Liver (tissue), 9 donors: ENCODE results near the gene TSPAN5. TPM values are rescaled to one million over a fixed set of nuclear protein-coding genes. Genes with fewer than 3 reads are reported as not detected.
A peak's percentile ranks its signal among the peaks of the same experiment; 100 is the strongest.

Experiments
- DNase-seq: peaks from one replicate; pipeline ENCODE4 v3.0.0-alpha.2; 2017; ENCODE audit warnings: low spot score
- H3K27ac ChIP-seq, 2 donors: one replicate each; pipeline ENCODE4 v1.7.0; 2013; ENCODE audit warnings: inconsistent platforms in 2 of 2, low read length in 2 of 2, control low read depth in 1 of 2, low read depth in 1 of 2, mild to moderate bottlenecking in 1 of 2
- H3K27me3 ChIP-seq, 4 donors: one replicate each; pipeline versions ENCODE4 v1.6.1 to v1.7.0; 2013; ENCODE audit warnings: low read length in 3 of 4, inconsistent platforms in 1 of 4, mild to moderate bottlenecking in 1 of 4, moderate library complexity in 1 of 4; ENCODE audit not compliant: control insufficient read depth in 4 of 4, insufficient read depth in 4 of 4
- H3K36me3 ChIP-seq, 4 donors: one replicate each; pipeline versions ENCODE4 v1.6.1 to v1.7.0; 2013; ENCODE audit warnings: low read length in 3 of 4, mild to moderate bottlenecking in 3 of 4, low read depth in 1 of 4, moderate library complexity in 1 of 4; ENCODE audit not compliant: control insufficient read depth in 4 of 4, insufficient read depth in 3 of 4
- H3K4me1 ChIP-seq, 4 donors: one replicate each; pipeline versions ENCODE4 v1.6.1 to v1.7.0; 2013; ENCODE audit warnings: low read length in 3 of 4, mild to moderate bottlenecking in 3 of 4, moderate library complexity in 1 of 4; ENCODE audit not compliant: control insufficient read depth in 4 of 4, insufficient read depth in 4 of 4
- H3K4me3 ChIP-seq, 3 donors: one replicate each; pipeline versions ENCODE4 v1.6.1 to v1.7.0; 2013; ENCODE audit warnings: low read length in 3 of 3, control low read depth in 1 of 3, low read depth in 1 of 3, mild to moderate bottlenecking in 1 of 3
- H3K9ac ChIP-seq, 2 donors: one replicate each; pipeline ENCODE4 v1.7.0; 2013; ENCODE audit warnings: low read length in 2 of 2, mild to moderate bottlenecking in 2 of 2, moderate library complexity in 2 of 2, control low read depth in 1 of 2, low read depth in 1 of 2
- H3K9me3 ChIP-seq, 4 donors: one replicate each; pipeline versions ENCODE4 v1.6.1 to v1.7.0; 2013; ENCODE audit warnings: low read length in 3 of 4; ENCODE audit not compliant: control insufficient read depth in 4 of 4
- CTCF ChIP-seq: fragments of 150-350 bp; IDR thresholded peaks from 2 replicates; pipeline ENCODE4 v1.5.1; 2017; ENCODE audit warnings: improper control_type of control experiment, low read depth, low read length; ENCODE audit not compliant: missing input control
- EGR1 ChIP-seq, 2 donors: IDR thresholded peaks; 2 replicates each; pipeline ENCODE4 v1.6.1; 2016 to 2018; ENCODE audit warnings: antibody characterized with exemption in 2 of 2, low read depth in 2 of 2
- FOXA1 ChIP-seq: IDR thresholded peaks from 2 replicates; pipeline ENCODE4 v1.6.1; 2016; ENCODE audit warnings: antibody characterized with exemption
- FOXA2 ChIP-seq: IDR thresholded peaks from 2 replicates; pipeline ENCODE4 v1.6.1; 2016; ENCODE audit warnings: antibody characterized with exemption
- GABPA ChIP-seq, 2 donors: IDR thresholded peaks in 1 of 2; conservative IDR thresholded peaks in 1 of 2; 2 replicates each; pipeline ENCODE4 v1.6.1; 2016; ENCODE audit warnings: antibody characterized with exemption in 2 of 2, mild to moderate bottlenecking in 1 of 2, moderate library complexity in 1 of 2
- HNF4A ChIP-seq, 2 donors: conservative IDR thresholded peaks; 2 replicates each; pipeline ENCODE4 v1.6.1; 2016; ENCODE audit warnings: antibody characterized with exemption in 2 of 2, mild to moderate bottlenecking in 2 of 2
- HNF4G ChIP-seq: IDR thresholded peaks from 2 replicates; pipeline ENCODE4 v1.6.1; 2016; ENCODE audit warnings: antibody characterized with exemption
- JUND ChIP-seq, 2 donors: IDR thresholded peaks; 2 replicates each; pipeline ENCODE4 v1.6.1; 2016; ENCODE audit warnings: antibody characterized with exemption in 2 of 2
- NR2F2 ChIP-seq: IDR thresholded peaks from 2 replicates; pipeline ENCODE4 v1.6.1; 2016; ENCODE audit warnings: antibody characterized with exemption
- RXRA ChIP-seq, 2 donors: IDR thresholded peaks; 2 replicates each; pipeline ENCODE4 v1.6.1; 2017 to 2018; ENCODE audit warnings: antibody characterized with exemption in 2 of 2, mild to moderate bottlenecking in 1 of 2
- TAF1 ChIP-seq: conservative IDR thresholded peaks from 2 replicates; pipeline ENCODE4 v1.6.1; 2016; ENCODE audit warnings: antibody characterized with exemption, mild to moderate bottlenecking
- ZBTB33 ChIP-seq: IDR thresholded peaks from 2 replicates; pipeline ENCODE4 v1.6.1; 2016; ENCODE audit warnings: antibody characterized with exemption
- WGBS: extraction: QIAGEN DNeasy Blood & Tissue Kit; methylation state at CpG from one replicate; pipeline ENCODE4 v1.1.7; 2013; 5-methylcytosine and 5-hydroxymethylcytosine counted together
- polyA plus RNA-seq, 2 donors: library from polyadenylated mRNA; stranded (reverse) in 1 of 2; unstranded in 1 of 2; fragments of 200-250 nt in 1 of 2; fragments of >200 nt in 1 of 2; fragmentation: Nextera tagmentation in 1 of 2; extraction: Ambion mirVana in 1 of 2; gene quantifications; one replicate each; pipeline versions ENCODE4 v1.2.1 to v1.2.3, GENCODE V29; 2013 to 2015
- total RNA-seq, 2 donors: library from RNA; depleted of rRNA; stranded (reverse); fragments of >200 nt; gene quantifications; one replicate each; pipeline ENCODE4 v1.2.3, GENCODE V29; 2014
- TF ChIP-seq, protein P1 (sequence below): IDR thresholded peaks from 2 replicates; pipeline ENCODE4 v1.6.1; 2016; ENCODE audit warnings: antibody characterized with exemption, mild to moderate bottlenecking
- TF ChIP-seq, protein P2 (sequence below): IDR thresholded peaks from 2 replicates; pipeline ENCODE4 v1.6.1; 2016; ENCODE audit warnings: antibody characterized with exemption
- donor health status: healthy.
- donor health status: healthy.
- donor health status: healthy.
- donor health status: healthy.
- donor health status: healthy.

The TSPAN5 gene
- total and polyA plus RNA-seq, 4 donors = 0.36 to 54.0 (median 0.63) TPM

DNA sequence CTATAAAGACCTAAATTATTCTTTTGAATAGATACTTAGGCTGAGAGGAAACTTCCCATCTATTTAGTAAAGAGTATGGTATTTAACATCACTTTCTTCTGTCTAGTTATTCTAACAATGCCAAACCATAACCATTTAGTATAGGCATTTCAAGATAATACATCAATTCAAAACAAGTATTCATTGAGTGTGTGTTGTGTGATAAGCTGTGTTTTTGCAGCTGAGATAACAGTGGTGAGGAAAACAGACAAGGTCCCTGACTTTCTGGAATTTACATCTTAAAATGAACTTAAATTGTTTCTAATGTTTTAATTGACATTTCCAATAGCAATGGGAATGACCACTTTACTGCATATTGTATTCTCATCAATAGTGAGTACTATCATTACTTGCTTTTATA lies 22.4 kb upstream of the TSPAN5 start (continued):
- TF ChIP-seq, protein P1, sequence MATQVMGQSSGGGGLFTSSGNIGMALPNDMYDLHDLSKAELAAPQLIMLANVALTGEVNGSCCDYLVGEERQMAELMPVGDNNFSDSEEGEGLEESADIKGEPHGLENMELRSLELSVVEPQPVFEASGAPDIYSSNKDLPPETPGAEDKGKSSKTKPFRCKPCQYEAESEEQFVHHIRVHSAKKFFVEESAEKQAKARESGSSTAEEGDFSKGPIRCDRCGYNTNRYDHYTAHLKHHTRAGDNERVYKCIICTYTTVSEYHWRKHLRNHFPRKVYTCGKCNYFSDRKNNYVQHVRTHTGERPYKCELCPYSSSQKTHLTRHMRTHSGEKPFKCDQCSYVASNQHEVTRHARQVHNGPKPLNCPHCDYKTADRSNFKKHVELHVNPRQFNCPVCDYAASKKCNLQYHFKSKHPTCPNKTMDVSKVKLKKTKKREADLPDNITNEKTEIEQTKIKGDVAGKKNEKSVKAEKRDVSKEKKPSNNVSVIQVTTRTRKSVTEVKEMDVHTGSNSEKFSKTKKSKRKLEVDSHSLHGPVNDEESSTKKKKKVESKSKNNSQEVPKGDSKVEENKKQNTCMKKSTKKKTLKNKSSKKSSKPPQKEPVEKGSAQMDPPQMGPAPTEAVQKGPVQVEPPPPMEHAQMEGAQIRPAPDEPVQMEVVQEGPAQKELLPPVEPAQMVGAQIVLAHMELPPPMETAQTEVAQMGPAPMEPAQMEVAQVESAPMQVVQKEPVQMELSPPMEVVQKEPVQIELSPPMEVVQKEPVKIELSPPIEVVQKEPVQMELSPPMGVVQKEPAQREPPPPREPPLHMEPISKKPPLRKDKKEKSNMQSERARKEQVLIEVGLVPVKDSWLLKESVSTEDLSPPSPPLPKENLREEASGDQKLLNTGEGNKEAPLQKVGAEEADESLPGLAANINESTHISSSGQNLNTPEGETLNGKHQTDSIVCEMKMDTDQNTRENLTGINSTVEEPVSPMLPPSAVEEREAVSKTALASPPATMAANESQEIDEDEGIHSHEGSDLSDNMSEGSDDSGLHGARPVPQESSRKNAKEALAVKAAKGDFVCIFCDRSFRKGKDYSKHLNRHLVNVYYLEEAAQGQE = no peak
- TF ChIP-seq FOXA2 (no peak), JUND (IDR thresholded peaks at IDR 0.05) (no peak), HNF4G (no peak)

- H3K9me3 ChIP-seq = no peaks in the 10 kb centered on the region
- H3K27ac ChIP-seq = no peak overlapping the region
- DNase-seq = peak; percentile 28
- TF ChIP-seq JUND (IDR thresholded peaks at IDR 0.05) = no peak
- TF ChIP-seq HNF4G = no peak
- TF ChIP-seq NR2F2 = no peak
- TF ChIP-seq RXRA (IDR thresholded peaks at IDR 0.05) = no peak
- TF ChIP-seq HNF4A (conservative IDR thresholded peaks at IDR 0.05) = no peak
- TF ChIP-seq CTCF = no peak
- TF ChIP-seq, protein P2, sequence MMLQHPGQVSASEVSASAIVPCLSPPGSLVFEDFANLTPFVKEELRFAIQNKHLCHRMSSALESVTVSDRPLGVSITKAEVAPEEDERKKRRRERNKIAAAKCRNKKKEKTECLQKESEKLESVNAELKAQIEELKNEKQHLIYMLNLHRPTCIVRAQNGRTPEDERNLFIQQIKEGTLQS = no peak
- no peak for TF ChIP-seq EGR1 (IDR thresholded peaks at IDR 0.05; ENCODE audit: low read depth in 2 of 2)
- H3K9ac ChIP-seq = no peak overlapping the region
- H3K4me3 ChIP-seq = no peak overlapping the region
- no peaks in the 10 kb centered on the region for H3K27me3 ChIP-seq
- H3K4me1 ChIP-seq = peaks cover 0 to 14% (median 10%) of the 10 kb centered on the region in 4 donors
- 67% methylated on average over 4 of the region's 4 CpGs for WGBS
- no peaks in the 10 kb centered on the region for H3K36me3 ChIP-seq
These were observed 21.3 kb upstream of the TSPAN5 start for GRCh38 chr4:98679738-98680137.

- 96% methylated on average over 3 of the region's 3 CpGs for WGBS
- Histone ChIP-seq H3K27ac (no peak overlapping the region), H3K36me3 (no peaks in the 10 kb centered on the region), H3K9me3 (no peaks in the 10 kb centered on the region), H3K9ac (no peak overlapping the region), H3K27me3 (no peaks in the 10 kb centered on the region), H3K4me3 (no peak overlapping the region), H3K4me1 (peaks cover 2 to 11% (median 5%) of the 10 kb centered on the region in 4 donors)
- DNase-seq = peak; percentile 21
- TF ChIP-seq CTCF = no peak
- no peak for TF ChIP-seq NR2F2
- no peak for TF ChIP-seq TAF1
- no peak for TF ChIP-seq HNF4A (conservative IDR thresholded peaks at IDR 0.05)
- TF ChIP-seq FOXA2 = no peak
- TF ChIP-seq, protein P2 = no peak
- TF ChIP-seq GABPA (IDR thresholded peaks at IDR 0.05 in 1 of 2, conservative IDR thresholded peaks at IDR 0.05 in 1 of 2) = no peak
- no peak for TF ChIP-seq ZBTB33
- no peak for TF ChIP-seq FOXA1
These were observed 19.4 kb upstream of the TSPAN5 start for GRCh38 chr4:98677799-98678198.
